WTC11 (cell line): Measurements from ENCODE around the gene FFAR4. TPM values are rescaled to one million over a fixed set of nuclear protein-coding genes. Genes with fewer than 3 reads are reported as not detected.

ENCODE experiments used
- ATAC-seq: fragments of 200-7000 bp; cut with Tn5 transposase; 2 replicates; pipeline ENCODE4 v1.10.0; 2021; ENCODE audit warnings: mild to moderate bottlenecking, moderate library complexity
- CTCF ChIA-PET: fragments of 300-600 bp; sonication (Branson Sonifier 250); formaldehyde crosslinking; loops from one replicate; lab custom pipeline; 2021; ENCODE audit warnings: antibody characterized with exemption; lab: Charles Lee
- POLR2A ChIA-PET: fragments of 350-600 bp; sonication (Branson Sonifier 250); formaldehyde crosslinking; loops from one replicate; lab custom pipeline; 2021; ENCODE audit warnings: antibody characterized with exemption; lab: Charles Lee
- DNase-seq: peaks from one replicate; pipeline ENCODE4 v3.0.0; 2021; ENCODE audit warnings: low spot score
- H3K27ac Mint-ChIP-seq: 2 replicates; pipeline ENCODE4 v1.8.0; 2021; ENCODE audit warnings: mixed read lengths
- H3K27me3 Mint-ChIP-seq: 2 replicates; pipeline ENCODE4 v1.8.0; 2021; ENCODE audit warnings: low read depth, mild to moderate bottlenecking, moderate library complexity, mixed read lengths
- H3K36me3 Mint-ChIP-seq: 2 replicates; pipeline ENCODE4 v1.8.0; 2021; ENCODE audit warnings: mixed read lengths
- H3K4me1 Mint-ChIP-seq: 2 replicates; pipeline ENCODE4 v1.8.0; 2022; ENCODE audit warnings: mixed read lengths
- H3K4me3 Mint-ChIP-seq: 2 replicates; pipeline ENCODE4 v1.8.0; 2021; ENCODE audit warnings: mild to moderate bottlenecking, moderate library complexity, mixed read lengths
- H3K9me3 Mint-ChIP-seq: 2 replicates; pipeline ENCODE4 v1.8.0; 2021; ENCODE audit warnings: mixed read lengths
- ATF1 ChIP-seq: sonication (generic); formaldehyde crosslinking; IDR thresholded peaks from 2 replicates; pipeline ENCODE4 v1.8.1; 2023; ENCODE audit warnings: mild to moderate bottlenecking, moderate library complexity, missing genetic modification reagents
- CTCF ChIP-seq: fragments of 200-600 bp; IDR thresholded peaks from 2 replicates; pipeline ENCODE4 v1.8.0; 2022; ENCODE audit warnings: antibody characterized with exemption
- E2F5 ChIP-seq: sonication (generic); formaldehyde crosslinking; IDR thresholded peaks from 2 replicates; pipeline ENCODE4 v1.8.1; 2022; ENCODE audit warnings: mild to moderate bottlenecking, moderate library complexity, missing genetic modification reagents
- EMX1 ChIP-seq: fragments of 250-450 bp; sonication (Bioruptor Pico); IDR thresholded peaks from 2 replicates; pipeline ENCODE4 v1.8.0; 2021; ENCODE audit warnings: mild to moderate bottlenecking
- ESRRA ChIP-seq: sonication (generic); formaldehyde crosslinking; IDR thresholded peaks from 2 replicates; pipeline ENCODE4 v1.8.1; 2022; ENCODE audit warnings: mild to moderate bottlenecking, missing genetic modification reagents, borderline replicate concordance
- GABPB1 ChIP-seq: sonication (generic); formaldehyde crosslinking; IDR thresholded peaks from 2 replicates; pipeline ENCODE4 v1.8.1; 2023; ENCODE audit warnings: mild to moderate bottlenecking, missing genetic modification reagents
- MXD4 ChIP-seq: fragments of 250-450 bp; sonication (Bioruptor Pico); IDR thresholded peaks from 2 replicates; pipeline ENCODE4 v1.8.0; 2021; ENCODE audit warnings: mild to moderate bottlenecking, moderate library complexity, borderline replicate concordance
- NR3C1 ChIP-seq: sonication (generic); formaldehyde crosslinking; conservative IDR thresholded peaks from 2 replicates; pipeline ENCODE4 v1.8.1; 2023; ENCODE audit warnings: low read depth, mild to moderate bottlenecking, missing genetic modification reagents
- OVOL2 ChIP-seq: fragments of 250-450 bp; sonication (Bioruptor Pico); IDR thresholded peaks from 2 replicates; pipeline ENCODE4 v1.9.0; 2021; ENCODE audit warnings: mild to moderate bottlenecking, borderline replicate concordance
- PREB ChIP-seq: sonication (generic); formaldehyde crosslinking; IDR thresholded peaks from 2 replicates; pipeline ENCODE4 v1.8.1; 2022; ENCODE audit warnings: mild to moderate bottlenecking, missing genetic modification reagents, moderate library complexity, borderline replicate concordance
- SMAD3 ChIP-seq: sonication (generic); formaldehyde crosslinking; IDR thresholded peaks from 2 replicates; pipeline ENCODE4 v1.8.0; 2022; ENCODE audit warnings: missing genetic modification reagents, mild to moderate bottlenecking, borderline replicate concordance
- TEAD1 ChIP-seq: sonication (generic); formaldehyde crosslinking; IDR thresholded peaks from 2 replicates; pipeline ENCODE4 v1.8.0; 2022; ENCODE audit warnings: mild to moderate bottlenecking, missing genetic modification reagents
- TEAD4 ChIP-seq: sonication (generic); formaldehyde crosslinking; IDR thresholded peaks from 2 replicates; pipeline ENCODE4 v1.8.0; 2022; ENCODE audit warnings: mild to moderate bottlenecking, missing genetic modification reagents
- ZBTB21 ChIP-seq: sonication (generic); formaldehyde crosslinking; IDR thresholded peaks from 2 replicates; pipeline ENCODE4 v1.8.1; 2023; ENCODE audit warnings: mild to moderate bottlenecking, missing genetic modification reagents, borderline replicate concordance
- ZNF219 ChIP-seq: sonication (generic); formaldehyde crosslinking; IDR thresholded peaks from 2 replicates; pipeline ENCODE4 v1.8.0; 2023; ENCODE audit warnings: missing genetic modification reagents, mild to moderate bottlenecking, borderline replicate concordance
- ZNF232 ChIP-seq: sonication (generic); formaldehyde crosslinking; IDR thresholded peaks from 2 replicates; pipeline ENCODE4 v1.8.0; 2022; ENCODE audit warnings: mild to moderate bottlenecking, missing genetic modification reagents
- ZNF425 ChIP-seq: fragments of 250-450 bp; sonication (Bioruptor Pico); conservative IDR thresholded peaks from 2 replicates; pipeline ENCODE4 v1.9.0; 2021; ENCODE audit warnings: mild to moderate bottlenecking
- ZNF671 ChIP-seq: fragments of 250-450 bp; sonication (Bioruptor Pico); IDR thresholded peaks from 2 replicates; pipeline ENCODE4 v1.8.0; 2021; ENCODE audit warnings: mild to moderate bottlenecking
- total RNA-seq: library from RNA; stranded (reverse); gene quantifications from 3 replicates; pipeline ENCODE4 v1.2.3, GENCODE V29; 2021
- TF ChIP-seq, protein P1 (sequence below): fragments of 250-450 bp; sonication (Bioruptor Pico); IDR thresholded peaks from 2 replicates; pipeline ENCODE4 v1.9.0; 2021; ENCODE audit warnings: mild to moderate bottlenecking, borderline replicate concordance

FFAR4 gene
- total RNA-seq, 1 experiment from 2014 or later = 0.15 TPM

DNA sequence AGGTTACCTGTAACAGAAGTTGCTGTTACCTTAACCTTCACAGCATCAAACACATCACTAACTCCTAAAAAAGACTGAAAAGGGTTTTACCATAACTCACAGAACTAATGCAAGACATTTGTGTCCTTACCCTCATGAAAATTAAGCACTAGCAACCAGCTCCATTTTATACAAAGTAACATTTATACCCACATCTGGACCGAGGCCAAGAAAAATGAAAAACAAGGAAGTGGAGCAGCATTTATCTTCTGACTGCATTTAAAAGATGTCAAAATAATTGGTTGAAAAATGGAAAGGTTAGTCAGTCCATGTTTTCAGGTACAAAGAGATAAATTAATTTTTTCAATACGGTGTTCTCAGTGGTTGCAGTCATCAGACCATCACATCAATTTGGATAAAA lies 37.7 kb downstream of the FFAR4 start:
- Mint-ChIP-seq H3K27ac (no peak overlapping the region), H3K27me3 (peaks cover 53% of the 10 kb centered on the region), H3K36me3 (no peaks in the 10 kb centered on the region), H3K4me1 (peaks cover 8% of the 10 kb centered on the region), H3K9me3 (peaks cover 4% of the 10 kb centered on the region; the same call in 1 of the 2 replicates), H3K4me3 (no peak overlapping the region)
- ChIA-PET POLR2A (no interaction called here), CTCF (interaction anchor here (0.9 kb wide), 1 partner anchor 49 kb away, joined by 3 read pairs; no protein-coding TSS in a partner anchor)
- no peak for DNase-seq
- ATAC-seq = no peak
- no peak for TF ChIP-seq TEAD1 (CRISPR knock-in tag)
- TF ChIP-seq ZNF425 (CRISPR knock-in tag) = no peak
- TF ChIP-seq ATF1 = no peak
- TF ChIP-seq E2F5 (CRISPR knock-in tag) = no peak
- no peak for TF ChIP-seq CTCF
- TF ChIP-seq ZNF219 = no peak
- no peak for TF ChIP-seq GABPB1 (CRISPR knock-in tag)
- no peak for TF ChIP-seq PREB (CRISPR knock-in tag)
- no peak for TF ChIP-seq TEAD4
- TF ChIP-seq ZBTB21 (CRISPR knock-in tag) = no peak
- no peak for TF ChIP-seq MXD4
- no peak for TF ChIP-seq ZNF232 (CRISPR knock-in tag)
- TF ChIP-seq OVOL2 (CRISPR knock-in tag) = no peak
- TF ChIP-seq EMX1 (CRISPR knock-in tag) = no peak
- TF ChIP-seq, protein P1, sequence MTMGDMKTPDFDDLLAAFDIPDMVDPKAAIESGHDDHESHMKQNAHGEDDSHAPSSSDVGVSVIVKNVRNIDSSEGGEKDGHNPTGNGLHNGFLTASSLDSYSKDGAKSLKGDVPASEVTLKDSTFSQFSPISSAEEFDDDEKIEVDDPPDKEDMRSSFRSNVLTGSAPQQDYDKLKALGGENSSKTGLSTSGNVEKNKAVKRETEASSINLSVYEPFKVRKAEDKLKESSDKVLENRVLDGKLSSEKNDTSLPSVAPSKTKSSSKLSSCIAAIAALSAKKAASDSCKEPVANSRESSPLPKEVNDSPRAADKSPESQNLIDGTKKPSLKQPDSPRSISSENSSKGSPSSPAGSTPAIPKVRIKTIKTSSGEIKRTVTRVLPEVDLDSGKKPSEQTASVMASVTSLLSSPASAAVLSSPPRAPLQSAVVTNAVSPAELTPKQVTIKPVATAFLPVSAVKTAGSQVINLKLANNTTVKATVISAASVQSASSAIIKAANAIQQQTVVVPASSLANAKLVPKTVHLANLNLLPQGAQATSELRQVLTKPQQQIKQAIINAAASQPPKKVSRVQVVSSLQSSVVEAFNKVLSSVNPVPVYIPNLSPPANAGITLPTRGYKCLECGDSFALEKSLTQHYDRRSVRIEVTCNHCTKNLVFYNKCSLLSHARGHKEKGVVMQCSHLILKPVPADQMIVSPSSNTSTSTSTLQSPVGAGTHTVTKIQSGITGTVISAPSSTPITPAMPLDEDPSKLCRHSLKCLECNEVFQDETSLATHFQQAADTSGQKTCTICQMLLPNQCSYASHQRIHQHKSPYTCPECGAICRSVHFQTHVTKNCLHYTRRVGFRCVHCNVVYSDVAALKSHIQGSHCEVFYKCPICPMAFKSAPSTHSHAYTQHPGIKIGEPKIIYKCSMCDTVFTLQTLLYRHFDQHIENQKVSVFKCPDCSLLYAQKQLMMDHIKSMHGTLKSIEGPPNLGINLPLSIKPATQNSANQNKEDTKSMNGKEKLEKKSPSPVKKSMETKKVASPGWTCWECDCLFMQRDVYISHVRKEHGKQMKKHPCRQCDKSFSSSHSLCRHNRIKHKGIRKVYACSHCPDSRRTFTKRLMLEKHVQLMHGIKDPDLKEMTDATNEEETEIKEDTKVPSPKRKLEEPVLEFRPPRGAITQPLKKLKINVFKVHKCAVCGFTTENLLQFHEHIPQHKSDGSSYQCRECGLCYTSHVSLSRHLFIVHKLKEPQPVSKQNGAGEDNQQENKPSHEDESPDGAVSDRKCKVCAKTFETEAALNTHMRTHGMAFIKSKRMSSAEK (CRISPR knock-in tag) = no peak
- TF ChIP-seq ZNF671 (CRISPR knock-in tag) = no peak

- ChIA-PET CTCF (no interaction called here), POLR2A (no interaction called here)
- no peak overlapping the region for H3K4me3 Mint-ChIP-seq
- peaks cover 12% of the 10 kb centered on the region for H3K27me3 Mint-ChIP-seq
- peaks cover 4% of the 10 kb centered on the region; the same call in 1 of the 2 replicates for H3K9me3 Mint-ChIP-seq
- no peaks in the 10 kb centered on the region for H3K4me1 Mint-ChIP-seq
- no peaks in the 10 kb centered on the region for H3K36me3 Mint-ChIP-seq
- H3K27ac Mint-ChIP-seq = no peak overlapping the region
- no peak for ATAC-seq
- DNase-seq = no peak
- TF ChIP-seq, protein P1 (CRISPR knock-in tag) = no peak
- TF ChIP-seq NR3C1 (CRISPR knock-in tag) (no peak), ESRRA (CRISPR knock-in tag) (no peak), PREB (CRISPR knock-in tag) (no peak), SMAD3 (CRISPR knock-in tag) (no peak)
These were observed 42.0 kb downstream of the FFAR4 start for GRCh38 chr10:93608421-93608820.
